ENCODE results near the gene IVNS1ABP.

GRCh38 chr1:185311589-185312225 lies 5.3 kb downstream of the IVNS1ABP start:
- no peak for TF ChIP-seq CTCF (IDR thresholded peaks at IDR 0.05; ENCODE audit: low read depth, low read length, missing input control)
- TF ChIP-seq GABPA (IDR thresholded peaks at IDR 0.05 in 1 of 2, conservative IDR thresholded peaks at IDR 0.05 in 1 of 2) = no peak
- no peak for TF ChIP-seq ZBTB33 (IDR thresholded peaks at IDR 0.05)
- TF ChIP-seq RAD21 (IDR thresholded peaks at IDR 0.05) = no peak
- no peak for TF ChIP-seq REST (IDR thresholded peaks at IDR 0.05)
- no peak for TF ChIP-seq RXRA (IDR thresholded peaks at IDR 0.05)
- no peak for TF ChIP-seq TAF1 (conservative IDR thresholded peaks at IDR 0.05)
- no peak for TF ChIP-seq ATF3 (IDR thresholded peaks at IDR 0.05)
- TF ChIP-seq EGR1 (IDR thresholded peaks at IDR 0.05; ENCODE audit: low read depth in 2 of 2) = no peak
- no peak for TF ChIP-seq MAX (IDR thresholded peaks at IDR 0.05)
